ENCODE results near the gene TTC12.

- TF ChIP-seq POLR2AphosphoS5 (IDR thresholded peaks at IDR 0.05; ENCODE audit: borderline replicate concordance, low read depth, low read length) (no peak), EZH2 (IDR thresholded peaks at IDR 0.05) (no peak)
Observed at GRCh38 chr11:113397821-113398220, 83.4 kb downstream of the TTC12 start.
